OCI-LY1 (cell line): Measurements from ENCODE around the gene ADGRD2.

Experiments used
- CTCF ChIP-seq: fragments of 200-600 bp; sonication (generic), shearing (Covaris generic); IDR thresholded peaks from 2 replicates; pipeline ENCODE4 v1.5.1; 2017; ENCODE audit warnings: mild to moderate bottlenecking, antibody characterized with exemption, low read length, moderate library complexity, mixed read lengths
- EZH2 ChIP-seq: fragments of 200-600 bp; sonication (generic), shearing (Covaris generic); IDR thresholded peaks from 2 replicates; pipeline ENCODE4 v1.8.0; 2017; ENCODE audit warnings: borderline replicate concordance, mixed run types, mild to moderate bottlenecking, antibody characterized with exemption, low read length, moderate library complexity, mixed read lengths

- TF ChIP-seq CTCF (no peak), EZH2 (no peak)
Measured at GRCh38 chr9:124505901-124506346, 55.7 kb downstream of the ADGRD2 start.
